Activated CD4-positive, CD25-positive, alpha-beta regulatory T cell treated with anti-CD3 and anti-CD28 coated beads, Interleukin-2, amount 50 U/mL, for 72 hours (primary cell): Measurements from ENCODE around the gene TAS2R39.
A peak's percentile ranks its signal among the peaks of the same experiment; 100 is the strongest.
"Not testable (repeated sequence)": the region's sequence is repeated elsewhere in the genome, so short reads cannot be mapped to it uniquely, and the experiment has no call there.

ENCODE experiments used
- DNase-seq: peaks from one replicate; pipeline ENCODE4 v3.0.0; 2021

The TAS2R39 gene

GRCh38 chr7:143183024-143183423, at the start of gene TAS2R39:
Gene TAS2R39, plus strand, starts transcription at chr7:143183419. Its CDS starts 0 bp downstream, at chr7:143183419.
- DNase-seq, result no peak

GRCh38 chr7:143147070-143147469, 36.1 kb upstream of the TAS2R39 start:
- no peak for DNase-seq

- DNase-seq, result no peak
These were observed 35.2 kb upstream of the TAS2R39 start for GRCh38 chr7:143148050-143148449.

- no peak for DNase-seq
These were observed 34.6 kb upstream of the TAS2R39 start for GRCh38 chr7:143148651-143149050.

- not testable (repeated sequence) for DNase-seq
These were observed 32.5 kb upstream of the TAS2R39 start for GRCh38 chr7:143150696-143151095.

- not testable (repeated sequence) for DNase-seq
These were observed 24.6 kb upstream of the TAS2R39 start for GRCh38 chr7:143158617-143159016.

- no peak for DNase-seq
These were observed 11.5 kb upstream of the TAS2R39 start for GRCh38 chr7:143171697-143172096.

GRCh38 chr7:143172354-143172753, 10.9 kb upstream of the TAS2R39 start:
- no peak for DNase-seq

GRCh38 chr7:143176128-143176527, 7.1 kb upstream of the TAS2R39 start:
- no peak for DNase-seq

- no peak for DNase-seq
These were observed 5.7 kb upstream of the TAS2R39 start for GRCh38 chr7:143177374-143178119.

GRCh38 chr7:143180771-143181170, 2.4 kb upstream of the TAS2R39 start:
- not testable (repeated sequence) for DNase-seq

GRCh38 chr7:143181349-143181748, 1.9 kb upstream of the TAS2R39 start:
- DNase-seq, result no peak

- DNase-seq, result no peak
These were observed 2.3 kb downstream of the TAS2R39 start for GRCh38 chr7:143185551-143185950.

- DNase-seq, result no peak
These were observed 5.8 kb downstream of the TAS2R39 start for GRCh38 chr7:143188994-143189393.

GRCh38 chr7:143193880-143194279, 10.7 kb downstream of the TAS2R39 start:
- DNase-seq, result no peak

- DNase-seq, result no peak
These were observed 15.8 kb downstream of the TAS2R39 start for GRCh38 chr7:143199040-143199439.

GRCh38 chr7:143202161-143202560, 18.9 kb downstream of the TAS2R39 start:
- DNase-seq, result no peak

- no peak for DNase-seq
These were observed 20.2 kb downstream of the TAS2R39 start for GRCh38 chr7:143203386-143203785.

- DNase-seq, result no peak
These were observed 22.5 kb downstream of the TAS2R39 start for GRCh38 chr7:143205560-143206293.

- DNase-seq, result no peak
These were observed 27.3 kb downstream of the TAS2R39 start for GRCh38 chr7:143210541-143210940.

- not testable (repeated sequence) for DNase-seq
These were observed 30.3 kb downstream of the TAS2R39 start for GRCh38 chr7:143213478-143213877.

- peak; percentile 45 for DNase-seq
These were observed 31.8 kb downstream of the TAS2R39 start for GRCh38 chr7:143214789-143215679.

- no peak for DNase-seq
These were observed 32.9 kb downstream of the TAS2R39 start for GRCh38 chr7:143216151-143216550.
